GM23248 (cell line): ENCODE measurements around the gene ZBTB7C. TPM values are rescaled to one million over a fixed set of nuclear protein-coding genes. Genes with fewer than 3 reads are reported as not detected.

Experiments used
- DNase-seq: peaks from one replicate; pipeline ENCODE4 v3.0.0-alpha.2; 2015
- H2AFZ ChIP-seq: fragments of 200-600 bp; sonication (generic); 2 replicates; pipeline ENCODE4 v1.6.1; 2016; ENCODE audit warnings: antibody characterized with exemption
- H3F3A ChIP-seq: fragments of 200-600 bp; sonication (generic); 2 replicates; pipeline ENCODE4 v1.6.1; 2016; ENCODE audit warnings: mild to moderate bottlenecking, antibody characterized with exemption, mixed run types; ENCODE audit not compliant: insufficient read depth
- H3K27ac ChIP-seq: fragments of 200-600 bp; sonication (generic); 2 replicates; pipeline ENCODE4 v1.5.1; 2016; ENCODE audit warnings: mild to moderate bottlenecking
- H3K27me3 ChIP-seq: fragments of 200-600 bp; sonication (generic); replicated peaks from 2 replicates; pipeline ENCODE4 v1.6.1; 2016; ENCODE audit warnings: mild to moderate bottlenecking; ENCODE audit not compliant: insufficient read depth
- H3K36me3 ChIP-seq: fragments of 200-600 bp; sonication (generic); 2 replicates; pipeline ENCODE4 v1.6.1; 2016; ENCODE audit warnings: low read depth, mild to moderate bottlenecking
- H3K4me1 ChIP-seq: fragments of 200-600 bp; sonication (generic); 2 replicates; pipeline ENCODE4 v1.6.1; 2016; ENCODE audit warnings: mild to moderate bottlenecking; ENCODE audit not compliant: insufficient read depth
- H3K4me2 ChIP-seq: fragments of 200-600 bp; sonication (generic); one replicate; pipeline ENCODE4 v1.6.1; 2016; ENCODE audit warnings: mild to moderate bottlenecking; ENCODE audit not compliant: unreplicated experiment
- H3K4me3 ChIP-seq: fragments of 200-600 bp; sonication (generic); 2 replicates; pipeline ENCODE4 v1.5.1; 2016; ENCODE audit warnings: mild to moderate bottlenecking
- H3K79me2 ChIP-seq: fragments of 200-600 bp; sonication (generic); 2 replicates; pipeline ENCODE4 v1.6.1; 2016; ENCODE audit warnings: mild to moderate bottlenecking; ENCODE audit not compliant: insufficient read depth
- H3K9ac ChIP-seq: fragments of 200-600 bp; sonication (generic); 2 replicates; pipeline ENCODE4 v1.6.1; 2016; ENCODE audit warnings: mild to moderate bottlenecking
- H3K9me2 ChIP-seq: fragments of 200-600 bp; sonication (generic); 2 replicates; pipeline ENCODE4 v1.6.1; 2016; ENCODE audit warnings: mixed run types, mild to moderate bottlenecking, moderate library complexity; ENCODE audit not compliant: insufficient read depth
- H3K9me3 ChIP-seq: fragments of 200-600 bp; sonication (generic); one replicate; pipeline ENCODE4 v1.6.1; 2017; ENCODE audit warnings: low read depth
- H4K20me1 ChIP-seq: fragments of 200-600 bp; sonication (generic); 2 replicates; pipeline ENCODE4 v1.6.0; 2016; ENCODE audit not compliant: insufficient read depth
- EZH2 ChIP-seq: fragments of 200-600 bp; sonication (generic); IDR thresholded peaks from 2 replicates; pipeline ENCODE4 v1.6.1; 2018; ENCODE audit warnings: antibody characterized with exemption, mild to moderate bottlenecking; ENCODE audit not compliant: insufficient read depth, poor library complexity, severe bottlenecking
- EZH2phosphoT487 ChIP-seq: fragments of 200-600 bp; sonication (generic); IDR thresholded peaks from 2 replicates; pipeline ENCODE4 v1.6.1; 2018; ENCODE audit warnings: antibody characterized with exemption, moderate library complexity, mild to moderate bottlenecking, low read depth; ENCODE audit not compliant: insufficient read depth
- WGBS, 2 experiments: methylation state at CpG; one replicate each; pipeline ENCODE4 v1.1.6; 2015 to 2017; ENCODE audit warnings: low lambda C conversion rate in 2 of 2, low coverage in 1 of 2; ENCODE audit errors: missing lambda C conversion rate in 2 of 2; 5-methylcytosine and 5-hydroxymethylcytosine counted together
- in situ Hi-C: fragments of 300-500 bp; cut with MboI; formaldehyde crosslinking; loops from 2 replicates; pipeline ENCODE4 v1.15.0; 2020
- polyA plus RNA-seq: library from polyadenylated mRNA; unstranded; fragments of >200 nt; fragmentation: Nextera tagmentation; extraction: Ambion mirVana; gene quantifications from 2 replicates; pipeline ENCODE4 v1.2.1, GENCODE V29; 2016
- total RNA-seq: library from RNA; depleted of rRNA; stranded (reverse); fragments of >200 nt; shearing (Covaris generic); gene quantifications from 2 replicates; pipeline ENCODE4 v1.2.3, GENCODE V29; 2014

Gene ZBTB7C
- total and polyA plus RNA-seq, 2 experiments from 2014 or later: not detected

- H3F3A ChIP-seq: no peaks in the 10 kb centered on the region
- H3K27me3 ChIP-seq: no peaks in the 10 kb centered on the region; the same call in 1 of the 2 replicates
- no peaks in the 10 kb centered on the region for H3K9me3 ChIP-seq
- no peaks in the 10 kb centered on the region for H4K20me1 ChIP-seq
- no peaks in the 10 kb centered on the region for H3K36me3 ChIP-seq
- TF ChIP-seq EZH2phosphoT487 (no peak), EZH2 (no peak)
- H3K9me2 ChIP-seq: no peaks in the 10 kb centered on the region
- WGBS, 2 experiments: 75 to 76% methylated on average over 5 of the region's 5 CpGs
- H3K79me2 ChIP-seq: no peaks in the 10 kb centered on the region
- H2AFZ ChIP-seq: no peak overlapping the region
- no peak for DNase-seq
- no peak overlapping the region for H3K4me3 ChIP-seq
- no peak overlapping the region for H3K27ac ChIP-seq
- no peak overlapping the region for H3K9ac ChIP-seq
- no peaks in the 10 kb centered on the region for H3K4me1 ChIP-seq
- H3K4me2 ChIP-seq: no peak overlapping the region
- in situ Hi-C loops: no loop called here
These were observed 316.1 kb downstream of the ZBTB7C start for GRCh38 chr18:48093104-48093503.

- H3K4me2 ChIP-seq: no peak overlapping the region
- no peaks in the 10 kb centered on the region for H3K9me2 ChIP-seq
- H3K36me3 ChIP-seq: no peaks in the 10 kb centered on the region
- DNase-seq: no peak
- H3K9ac ChIP-seq: no peak overlapping the region
- TF ChIP-seq EZH2phosphoT487 (no peak), EZH2 (no peak)
- no peaks in the 10 kb centered on the region for H3K79me2 ChIP-seq
- no peak overlapping the region for H3K4me3 ChIP-seq
- in situ Hi-C loops: no loop called here
- no peaks in the 10 kb centered on the region for H3K9me3 ChIP-seq
- no peaks in the 10 kb centered on the region for H3F3A ChIP-seq
- no peaks in the 10 kb centered on the region for H3K4me1 ChIP-seq
- no peaks in the 10 kb centered on the region for H4K20me1 ChIP-seq
- H2AFZ ChIP-seq: no peak overlapping the region
- WGBS, 2 experiments: 50 to 62% methylated on average over 6 of the region's 6 CpGs
- H3K27ac ChIP-seq: no peak overlapping the region
- no peaks in the 10 kb centered on the region; the same call in 1 of the 2 replicates for H3K27me3 ChIP-seq
These were observed 317.2 kb downstream of the ZBTB7C start for GRCh38 chr18:48091869-48092497.

- H3K9me3 ChIP-seq: no peaks in the 10 kb centered on the region
- no peak overlapping the region for H2AFZ ChIP-seq
- no peaks in the 10 kb centered on the region; the same call in 1 of the 2 replicates for H3K27me3 ChIP-seq
- H3K27ac ChIP-seq: no peak overlapping the region
- H3K79me2 ChIP-seq: no peaks in the 10 kb centered on the region
- no peak overlapping the region for H3K4me2 ChIP-seq
- no peaks in the 10 kb centered on the region for H4K20me1 ChIP-seq
- H3K4me1 ChIP-seq: no peaks in the 10 kb centered on the region
- WGBS, 2 experiments: 46 to 50% methylated on average over 1 of the region's 1 CpG
- H3K9me2 ChIP-seq: no peaks in the 10 kb centered on the region
- no peaks in the 10 kb centered on the region for H3F3A ChIP-seq
- H3K4me3 ChIP-seq: no peak overlapping the region
- H3K36me3 ChIP-seq: no peaks in the 10 kb centered on the region
- in situ Hi-C loops: no loop called here
- DNase-seq: no peak
- TF ChIP-seq EZH2: no peak
- no peak for TF ChIP-seq EZH2phosphoT487
- H3K9ac ChIP-seq: no peak overlapping the region
These were observed 318.5 kb downstream of the ZBTB7C start for GRCh38 chr18:48090702-48091101.

- no peak overlapping the region for H2AFZ ChIP-seq
- H3K79me2 ChIP-seq: no peaks in the 10 kb centered on the region
- no peak overlapping the region for H3K4me2 ChIP-seq
- H3K4me3 ChIP-seq: no peak overlapping the region
- TF ChIP-seq EZH2: no peak
- no peak for TF ChIP-seq EZH2phosphoT487
- H3K9me2 ChIP-seq: no peaks in the 10 kb centered on the region
- no peak overlapping the region for H3K9ac ChIP-seq
- WGBS, 2 experiments: 74 to 78% methylated on average over 9 of the region's 9 CpGs
- H3F3A ChIP-seq: no peaks in the 10 kb centered on the region
- no peaks in the 10 kb centered on the region for H3K9me3 ChIP-seq
- H4K20me1 ChIP-seq: no peaks in the 10 kb centered on the region
- no peak for DNase-seq
- H3K4me1 ChIP-seq: no peaks in the 10 kb centered on the region
- H3K36me3 ChIP-seq: no peaks in the 10 kb centered on the region
- in situ Hi-C loops: no loop called here
- H3K27ac ChIP-seq: no peak overlapping the region
- no peaks in the 10 kb centered on the region; the same call in 1 of the 2 replicates for H3K27me3 ChIP-seq
These were observed 319.2 kb downstream of the ZBTB7C start for GRCh38 chr18:48090021-48090420.
